GM19099 (cell line): ENCODE measurements around the gene PKP1.

Source experiments
- POLR2A ChIP-seq: IDR thresholded peaks from 3 replicates; pipeline ENCODE4 v1.6.1; 2011; ENCODE audit warnings: low read depth; ENCODE audit not compliant: insufficient read length; ENCODE audit errors: extremely low read depth

PKP1 gene

GRCh38 chr1:201324821-201325677, 41.7 kb downstream of the PKP1 start:
- no peak for TF ChIP-seq POLR2A

DNA sequence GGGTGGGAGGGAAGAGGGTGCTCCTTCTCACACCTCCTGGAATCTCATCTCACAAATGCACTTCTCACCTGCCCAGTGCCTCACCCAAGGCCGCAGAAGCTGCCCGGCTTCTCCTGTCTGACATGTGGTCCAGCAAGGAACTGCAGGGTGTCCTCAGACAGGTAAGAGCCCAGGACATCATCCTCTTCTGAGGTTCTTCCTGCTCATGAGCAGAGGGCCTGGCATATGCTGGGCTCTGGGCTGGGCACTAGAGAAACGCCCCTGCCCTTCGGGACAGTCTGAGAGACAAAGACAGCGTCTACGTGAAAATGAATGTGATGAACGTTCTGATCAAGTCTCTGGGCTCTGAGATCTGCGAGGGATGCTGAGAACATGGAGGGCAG, 42.4 kb downstream of the PKP1 start:
- TF ChIP-seq POLR2A, result no peak

GRCh38 chr1:201326710-201327109, 43.4 kb downstream of the PKP1 start:
- TF ChIP-seq POLR2A, result no peak

DNA sequence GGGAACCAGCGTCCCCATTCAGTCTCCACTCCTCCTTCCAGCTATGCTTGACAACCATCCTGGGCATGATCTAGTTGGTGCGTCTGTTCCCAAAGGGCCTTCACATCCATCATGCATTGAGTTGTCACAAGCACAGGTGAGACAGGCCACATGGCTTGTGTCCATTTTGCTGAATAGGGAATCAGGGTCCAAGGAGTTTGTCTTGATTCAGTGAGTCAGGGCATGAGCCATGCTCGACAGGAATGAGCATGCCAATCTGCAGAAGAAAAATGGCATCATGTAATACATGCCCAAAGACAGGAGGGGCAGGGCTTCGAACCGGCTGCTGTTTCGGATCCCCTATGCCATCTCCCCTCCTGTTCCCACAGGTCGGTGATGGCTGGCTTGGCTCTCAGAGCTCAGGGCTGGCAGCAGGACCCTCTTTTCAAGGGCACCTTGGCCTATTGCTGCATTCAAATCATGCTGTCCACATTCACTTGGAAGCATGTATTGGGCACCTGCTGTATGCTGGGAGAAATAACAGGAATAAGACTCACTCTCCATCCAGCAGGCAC, 44.5 kb downstream of the PKP1 start:
- TF ChIP-seq POLR2A, result no peak

GRCh38 chr1:201328576-201328975, 45.3 kb downstream of the PKP1 start:
- TF ChIP-seq POLR2A, result no peak

- TF ChIP-seq POLR2A, result no peak
Measured at GRCh38 chr1:201329286-201329685, 46.0 kb downstream of the PKP1 start.

DNA sequence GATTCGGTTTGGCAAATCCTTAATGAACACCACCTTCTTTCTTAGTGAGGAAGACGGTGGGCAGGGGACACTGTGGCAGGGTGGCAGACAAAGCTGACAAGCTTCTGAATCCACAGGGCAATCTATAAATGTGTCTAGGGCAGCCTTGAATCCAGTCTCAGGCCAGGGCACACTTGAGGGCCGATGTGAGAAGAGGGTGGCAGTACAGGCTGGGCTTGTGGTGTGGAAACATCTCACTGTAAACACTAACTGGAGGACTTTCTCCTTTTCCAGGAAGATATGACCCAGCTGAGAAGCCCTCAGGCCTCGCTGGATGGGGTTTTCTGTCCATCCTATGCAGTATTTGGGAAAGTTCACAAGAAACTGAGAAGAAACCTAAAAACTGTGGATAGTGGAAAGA, 46.5 kb downstream of the PKP1 start:
- TF ChIP-seq POLR2A, result no peak

- TF ChIP-seq POLR2A, result no peak
Measured at GRCh38 chr1:201330541-201330940, 47.2 kb downstream of the PKP1 start.

GRCh38 chr1:201331166-201331565, 47.9 kb downstream of the PKP1 start:
- no peak for TF ChIP-seq POLR2A

DNA sequence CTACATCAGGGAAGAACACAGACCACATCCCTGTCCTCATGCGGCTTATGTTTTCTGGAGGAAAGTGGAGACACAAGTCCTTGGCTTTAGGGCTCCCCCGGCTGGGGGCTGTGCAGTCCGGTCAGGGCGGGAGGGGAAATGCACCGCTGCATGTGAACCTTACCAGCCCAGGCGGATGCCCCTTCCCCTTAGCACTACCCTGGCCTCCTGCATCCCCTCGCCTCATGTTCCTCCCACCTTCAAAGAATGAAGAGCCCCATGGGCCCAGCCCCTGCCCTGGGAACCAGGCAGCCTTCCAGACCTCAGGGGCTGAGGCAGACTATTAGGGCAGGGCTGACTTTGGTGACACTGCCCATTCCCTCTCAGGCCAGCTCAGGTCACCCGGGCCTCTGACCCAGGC, 48.7 kb downstream of the PKP1 start:
- TF ChIP-seq POLR2A, result no peak

DNA sequence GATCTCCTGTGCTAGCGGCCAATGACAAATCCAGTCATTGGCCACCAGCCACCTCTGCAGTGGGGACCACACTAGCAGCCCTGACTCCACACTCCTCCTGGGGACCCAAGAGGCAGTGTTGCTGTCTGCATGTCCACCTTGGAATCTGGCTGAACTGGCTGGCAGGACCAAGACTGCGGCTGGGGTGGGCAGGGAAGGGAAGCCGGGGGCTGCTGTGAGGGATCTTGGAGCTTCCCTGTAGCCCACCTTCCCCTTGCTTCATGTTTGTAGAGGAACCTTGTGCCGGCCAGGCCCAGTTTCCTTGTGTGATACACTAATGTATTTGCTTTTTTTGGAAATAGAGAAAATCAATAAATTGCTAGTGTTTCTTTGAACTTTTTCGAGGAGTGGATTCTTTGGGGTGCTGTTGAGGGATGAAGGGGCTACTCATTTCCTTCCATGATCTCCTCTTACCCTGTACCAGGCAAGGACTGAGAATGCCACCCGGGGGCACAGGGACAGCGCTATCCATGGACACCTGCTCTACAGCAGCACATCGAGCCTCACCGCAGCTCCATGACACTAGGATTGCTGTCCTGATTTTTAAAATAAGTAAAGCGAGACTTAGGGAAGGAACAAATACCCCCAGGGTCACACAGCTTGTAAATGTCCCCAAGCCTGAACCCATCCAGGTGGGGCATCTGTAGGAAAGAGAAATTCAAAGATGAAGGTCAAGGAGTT, 49.5 kb downstream of the PKP1 start:
- no peak for TF ChIP-seq POLR2A

DNA sequence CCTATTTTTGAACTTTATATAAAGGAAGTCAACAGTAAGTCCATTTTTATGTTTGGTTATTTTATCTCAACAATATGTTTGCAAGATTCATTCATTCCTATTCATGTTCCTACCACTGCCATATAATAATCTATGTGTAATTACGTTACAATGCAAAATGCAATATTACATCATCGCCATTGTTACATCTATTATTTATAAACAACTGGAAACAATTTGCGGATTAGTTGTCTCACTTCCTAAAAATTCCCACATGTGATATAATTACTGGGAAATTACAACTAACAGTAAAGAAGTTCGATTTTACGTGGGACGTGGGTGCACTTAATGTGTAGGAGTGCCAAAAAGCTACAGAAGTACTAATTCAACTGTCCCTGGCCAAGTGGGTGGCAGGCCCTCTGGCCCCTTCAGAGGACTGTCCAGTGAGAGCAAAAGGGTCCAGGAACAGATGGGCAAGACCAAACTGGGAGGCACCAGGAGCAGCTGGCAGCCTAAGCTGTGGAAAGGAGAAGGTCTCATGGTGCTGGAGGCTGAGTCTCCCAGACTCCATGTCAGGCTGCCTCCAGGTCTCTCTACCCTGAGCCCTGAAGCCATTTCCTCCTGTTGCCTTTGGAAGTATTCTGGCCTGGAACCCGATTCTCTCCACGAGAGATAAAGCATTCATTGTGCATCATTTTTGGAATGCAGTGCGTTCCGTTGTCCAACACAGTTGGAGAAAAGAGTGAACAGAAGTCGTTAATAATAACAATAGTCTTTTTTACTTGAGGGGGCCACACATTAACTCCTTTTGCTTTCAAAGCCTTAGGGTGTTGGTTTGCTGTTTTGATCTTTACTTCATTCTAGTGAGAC, 51.2 kb downstream of the PKP1 start:
- no peak for TF ChIP-seq POLR2A

DNA sequence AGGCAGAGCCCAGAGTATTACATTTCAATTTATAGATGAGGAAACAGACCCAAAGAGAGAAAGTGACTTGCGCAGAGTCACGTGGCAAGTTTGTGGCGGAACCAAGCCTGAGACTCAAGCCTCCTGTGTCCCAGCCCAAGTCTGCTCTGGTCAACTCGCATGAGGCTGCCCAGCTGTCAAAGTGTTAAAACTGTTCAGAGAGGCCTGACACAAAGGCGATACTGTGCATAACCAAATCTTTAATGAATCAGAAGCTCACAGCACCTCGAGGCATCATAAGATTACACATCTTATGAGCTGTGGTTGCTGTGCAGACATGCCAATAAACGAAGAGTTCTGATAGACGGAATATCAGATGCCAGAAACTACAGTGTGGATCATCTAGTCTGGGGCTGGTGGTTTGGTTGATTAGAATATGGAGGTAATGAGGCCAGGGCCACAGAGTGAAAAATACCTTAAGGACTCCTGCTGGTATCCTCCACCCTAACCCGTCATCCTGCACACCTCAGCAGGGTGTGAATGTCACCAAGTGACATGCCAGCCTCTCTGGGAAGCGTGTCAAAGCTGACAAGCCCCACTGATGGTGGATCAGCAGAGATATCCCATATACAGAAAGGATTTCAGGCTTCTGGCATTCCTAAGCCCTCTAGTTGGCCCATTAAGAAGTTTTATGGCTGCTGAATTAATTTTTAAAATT, 52.0 kb downstream of the PKP1 start:
- TF ChIP-seq POLR2A, result no peak

- no peak for TF ChIP-seq POLR2A
Measured at GRCh38 chr1:201335901-201336300, 52.6 kb downstream of the PKP1 start.
